IMR-90 (cell line): ENCODE measurements around the gene HRC. TPM values are rescaled to one million over a fixed set of nuclear protein-coding genes. Genes with fewer than 3 reads are reported as not detected.

Experiments used
- ATAC-seq: fragments of 200-7000 bp; cut with Tn5 transposase; 2 replicates; pipeline ENCODE4 v1.9.1; 2020; ENCODE audit warnings: low read depth, mild to moderate bottlenecking, moderate library complexity
- BruUV-seq: library from RNA; stranded (reverse); fragments of 400-500 nt; replicated peaks from 2 replicates; lab custom pipeline; 2021; lab: Mats Ljungman, UMichigan
- CTCF ChIA-PET: fragments of 300-600 bp; formaldehyde crosslinking; extraction: SDS; loops from one replicate; lab custom pipeline; 2021; ENCODE audit warnings: antibody characterized with exemption; lab: Yijun Ruan, JAX
- POLR2A ChIA-PET: fragments of 300-600 bp; sonication (Branson Sonifier 250); formaldehyde crosslinking; loops from one replicate; lab custom pipeline; 2022; ENCODE audit warnings: antibody characterized with exemption; ENCODE audit not compliant: unreplicated experiment; lab: Charles Lee
- DNase-seq: peaks from one replicate; pipeline ENCODE4 v3.0.0; 2013
- H2AFZ ChIP-seq: replicated peaks from 2 replicates; pipeline ENCODE3; 2013; ENCODE audit warnings: low read length, mild to moderate bottlenecking; ENCODE audit not compliant: poor library complexity
- H2AK5ac ChIP-seq: 2 replicates; pipeline ENCODE4 v1.6.1; 2013; ENCODE audit warnings: low read depth, low read length, inconsistent platforms
- H2AK9ac ChIP-seq: replicated peaks from 2 replicates; pipeline ENCODE3; 2013; ENCODE audit warnings: mild to moderate bottlenecking, low read depth, low read length, moderate library complexity; ENCODE audit not compliant: poor library complexity
- H2BK120ac ChIP-seq: 2 replicates; pipeline ENCODE4 v1.6.1; 2013; ENCODE audit warnings: low read depth, low read length, inconsistent platforms
- H2BK15ac ChIP-seq: 3 replicates; pipeline ENCODE4 v1.6.1; 2013; ENCODE audit warnings: low read depth, low read length, inconsistent platforms
- H2BK20ac ChIP-seq: 2 replicates; pipeline ENCODE4 v1.6.1; 2013; ENCODE audit warnings: low read depth, mild to moderate bottlenecking, inconsistent platforms, low read length, moderate library complexity
- H2BK5ac ChIP-seq: 2 replicates; pipeline ENCODE4 v1.6.1; 2013; ENCODE audit warnings: mild to moderate bottlenecking, low read depth, low read length, inconsistent platforms; ENCODE audit not compliant: poor library complexity, severe bottlenecking
- H3K14ac ChIP-seq: replicated peaks from 2 replicates; pipeline ENCODE4 v1.6.1; 2013; ENCODE audit warnings: low read depth, low read length, inconsistent platforms
- H3K18ac ChIP-seq: 2 replicates; pipeline ENCODE4 v1.6.1; 2013; ENCODE audit warnings: low read depth, low read length, control low read depth
- H3K23ac ChIP-seq: 2 replicates; pipeline ENCODE4 v1.6.1; 2013; ENCODE audit warnings: low read depth, low read length, inconsistent platforms
- H3K27ac ChIP-seq: 2 replicates; pipeline ENCODE4 v1.5.1; 2013; ENCODE audit warnings: mild to moderate bottlenecking, control low read depth, low read length; ENCODE audit not compliant: insufficient read depth
- H3K27me3 ChIP-seq: 2 replicates; pipeline ENCODE4 v1.6.1; 2013; ENCODE audit warnings: low read length; ENCODE audit not compliant: control insufficient read depth, insufficient read depth
- H3K36me3 ChIP-seq: 2 replicates; pipeline ENCODE4 v1.6.1; 2013; ENCODE audit warnings: low read length, mixed read lengths; ENCODE audit not compliant: control insufficient read depth, insufficient read depth
- H3K4ac ChIP-seq: 2 replicates; pipeline ENCODE4 v1.6.1; 2013; ENCODE audit warnings: low read depth, low read length, inconsistent platforms
- H3K4me1 ChIP-seq: 2 replicates; pipeline ENCODE4 v1.6.1; 2013; ENCODE audit warnings: low read length, mixed read lengths; ENCODE audit not compliant: control insufficient read depth, insufficient read depth
- H3K4me2 ChIP-seq: 2 replicates; pipeline ENCODE4 v1.6.1; 2013; ENCODE audit warnings: low read depth, mild to moderate bottlenecking, control low read depth, low read length, moderate library complexity
- H3K4me3 ChIP-seq: 2 replicates; pipeline ENCODE4 v1.5.1; 2013; ENCODE audit warnings: low read depth, mild to moderate bottlenecking, control low read depth, low read length, moderate library complexity; ENCODE audit not compliant: insufficient read depth
- H3K56ac ChIP-seq: 2 replicates; pipeline ENCODE4 v1.6.1; 2013; ENCODE audit warnings: low read length, inconsistent platforms; ENCODE audit not compliant: insufficient read depth; ENCODE audit errors: extremely low read depth
- H3K79me1 ChIP-seq, 2 experiments: 2 replicates each; pipeline ENCODE4 v1.6.1; 2013; ENCODE audit warnings: low read length in 2 of 2, inconsistent platforms in 1 of 2, low read depth in 1 of 2
- H3K9ac ChIP-seq: 2 replicates; pipeline ENCODE4 v1.6.1; 2013; ENCODE audit warnings: low read depth, low read length, control low read depth
- H3K9me1 ChIP-seq: 2 replicates; pipeline ENCODE4 v1.6.1; 2013; ENCODE audit warnings: low read length, inconsistent platforms; ENCODE audit not compliant: insufficient read depth
- H3K9me3 ChIP-seq: 2 replicates; pipeline ENCODE4 v1.6.1; 2013; ENCODE audit warnings: low read length; ENCODE audit not compliant: control insufficient read depth, insufficient read depth
- H4K20me1 ChIP-seq: 2 replicates; pipeline ENCODE4 v1.6.1; 2013; ENCODE audit warnings: low read length, inconsistent platforms; ENCODE audit not compliant: insufficient read depth
- H4K5ac ChIP-seq: 2 replicates; pipeline ENCODE4 v1.6.1; 2013; ENCODE audit warnings: mild to moderate bottlenecking, low read depth, low read length, control low read depth
- H4K8ac ChIP-seq, 2 experiments: 2 replicates each; pipeline ENCODE4 v1.6.1; 2013; ENCODE audit warnings: low read depth in 2 of 2, low read length in 2 of 2, control low read depth in 1 of 2, inconsistent platforms in 1 of 2
- H4K91ac ChIP-seq: 2 replicates; pipeline ENCODE4 v1.6.1; 2013; ENCODE audit warnings: low read depth, low read length, inconsistent platforms; ENCODE audit not compliant: insufficient read depth
- CTCF ChIP-seq: conservative IDR thresholded peaks from 2 replicates; pipeline ENCODE4 v1.5.1; 2012; ENCODE audit warnings: mild to moderate bottlenecking, low read depth, low read length, improper control_type of control experiment
- MXI1 ChIP-seq: IDR thresholded peaks from 2 replicates; pipeline ENCODE4 v1.6.1; 2012; ENCODE audit warnings: low read depth, mild to moderate bottlenecking, low read length, moderate library complexity, borderline replicate concordance
- WGBS, 2 experiments: methylation state at CpG; one replicate each; pipeline versions ENCODE4 v1.1.5 to v1.1.7; 2013; ENCODE audit warnings: missing lambda C conversion rate in 2 of 2; ENCODE audit not compliant: insufficient read length in 1 of 2; ENCODE audit errors: extremely low coverage in 2 of 2; 5-methylcytosine and 5-hydroxymethylcytosine counted together
- dilution Hi-C: fragments of 300-500 bp; cut with HindIII; formaldehyde crosslinking; loops from one replicate; pipeline ENCODE4 v1.14.3; 2018; ENCODE audit warnings: low sequenced_read_pairs; ENCODE audit not compliant: unreplicated experiment
- in situ Hi-C: fragments of 300-500 bp; cut with MboI; formaldehyde crosslinking; loops from 3 replicates; pipeline ENCODE4 v1.14.3; 2019; ENCODE audit warnings: low sequenced_read_pairs, inconsistent platforms, mixed read lengths
- intact Hi-C: fragments of 100-400 bp; cut with micrococcal nuclease; formaldehyde crosslinking; loops from 2 replicates; pipeline ENCODE4 v1.10.0; 2022
- polyA plus RNA-seq, 3 experiments: library from polyadenylated mRNA; depleted of rRNA; stranded (reverse); fragments of >200 nt; gene quantifications; 2 replicates each; pipeline ENCODE4 v1.2.3, GENCODE V29; 2012; ENCODE audit warnings: low replicate concordance in 1 of 3
- total RNA-seq: library from RNA; depleted of rRNA; stranded (reverse); fragments of >200 nt; gene quantifications from 2 replicates; pipeline ENCODE4 v1.2.3, GENCODE V29; 2012

The HRC gene
- total and polyA plus RNA-seq, 2 of the 4 experiments (the other 2 are of a cell fraction) = 0.03 TPM; not detected in 1

GRCh38 chr19:49160450-49161189 lies 5.4 kb upstream of the HRC start:
- WGBS, 2 experiments = 87% methylated on average over 10 of the region's 13 CpGs; no CpG with 5 or more reads in 1 of the 2 experiments

More at GRCh38 chr19:49160450-49161189, 5.4 kb upstream of the HRC start:
- H3K14ac ChIP-seq = no peak overlapping the region
- in situ Hi-C loops (no loop called here), intact Hi-C loops (no loop called here), dilution Hi-C loops (no loop called here)
- no peaks in the 10 kb centered on the region; the same call in 1 of the 2 replicates for H3K36me3 ChIP-seq
- H3K56ac ChIP-seq = no peak overlapping the region
- CTCF ChIA-PET = interaction anchor here (0.8 kb wide), 1 partner anchor 14 kb away, joined by 3 read pairs; no protein-coding TSS in a partner anchor
- BruUV-seq = no TSS peak
- H4K20me1 ChIP-seq = no peaks in the 10 kb centered on the region; the same call in 1 of the 2 replicates
- H3K9ac ChIP-seq = no peak overlapping the region
- H3K4ac ChIP-seq = no peak overlapping the region
- ATAC-seq (no peak), DNase-seq (no peak)
- peaks cover 8 to 32% of the 10 kb centered on the region in 2 experiments; a peak in 3 of 4 replicates for H3K79me1 ChIP-seq
- POLR2A ChIA-PET = interaction anchor here (0.7 kb wide), 1 partner anchor 63 kb away, joined by 3 read pairs; no protein-coding TSS in a partner anchor
- H3K4me2 ChIP-seq = no peak overlapping the region
- no peak overlapping the region for H2BK15ac ChIP-seq
- no peak overlapping the region for H2BK5ac ChIP-seq
- peaks cover 6% of the 10 kb centered on the region; the same call in 1 of the 2 replicates for H3K27me3 ChIP-seq
- no peak overlapping the region for H4K5ac ChIP-seq
- peaks cover 5% of the 10 kb centered on the region; the same call in 1 of the 2 replicates for H3K9me1 ChIP-seq
- H4K91ac ChIP-seq = no peak overlapping the region
- H3K9me3 ChIP-seq = no peaks in the 10 kb centered on the region
- peaks cover 2% of the 10 kb centered on the region; the same call in 1 of the 2 replicates for H3K4me1 ChIP-seq
- H2AK5ac ChIP-seq = no peak overlapping the region
- no peak overlapping the region for H3K27ac ChIP-seq
- H3K23ac ChIP-seq = no peak overlapping the region
- TF ChIP-seq MXI1 = no peak
- no peak for TF ChIP-seq CTCF
- H3K18ac ChIP-seq = no peak overlapping the region
- H2AK9ac ChIP-seq = no peak overlapping the region
- no peak overlapping the region for H4K8ac ChIP-seq
- H3K4me3 ChIP-seq = no peak overlapping the region
- H2BK20ac ChIP-seq = no peak overlapping the region
- H2AFZ ChIP-seq = no peak overlapping the region
- no peak overlapping the region for H2BK120ac ChIP-seq
